BLaER1 (cell line): ENCODE measurements around the gene GAA.
A peak's percentile ranks its signal among the peaks of the same experiment; 100 is the strongest.
"Not testable (repeated sequence)": the region's sequence is repeated elsewhere in the genome, so short reads cannot be mapped to it uniquely, and the experiment has no call there.

ENCODE experiments used
- H3K27ac ChIP-seq: shearing (Covaris generic); formaldehyde crosslinking; 2 replicates; pipeline ENCODE4 v1.8.1; 2022
- H3K27me3 ChIP-seq: shearing (Covaris generic); formaldehyde crosslinking; 2 replicates; pipeline ENCODE4 v1.8.1; 2022
- H3K36me3 ChIP-seq: shearing (Covaris generic); formaldehyde crosslinking; 2 replicates; pipeline ENCODE4 v1.8.1; 2022
- H3K4me1 ChIP-seq: shearing (Covaris generic); formaldehyde crosslinking; 2 replicates; pipeline ENCODE4 v1.8.1; 2022
- H3K4me2 ChIP-seq: shearing (Covaris generic); formaldehyde crosslinking; 2 replicates; pipeline ENCODE4 v1.8.1; 2022
- H3K4me3 ChIP-seq: shearing (Covaris generic); formaldehyde crosslinking; 2 replicates; pipeline ENCODE4 v1.8.1; 2022
- H3K9ac ChIP-seq: shearing (Covaris generic); formaldehyde crosslinking; 2 replicates; pipeline ENCODE4 v1.8.1; 2022
- H3K9me3 ChIP-seq: shearing (Covaris generic); formaldehyde crosslinking; 2 replicates; pipeline ENCODE4 v1.8.1; 2022
- H4K20me1 ChIP-seq: shearing (Covaris generic); formaldehyde crosslinking; 2 replicates; pipeline ENCODE4 v1.8.1; 2022
- Cebpa-rat ChIP-seq: shearing (Covaris generic); IDR thresholded peaks from 2 replicates; pipeline ENCODE4 v1.8.1; 2022

Gene GAA

DNA sequence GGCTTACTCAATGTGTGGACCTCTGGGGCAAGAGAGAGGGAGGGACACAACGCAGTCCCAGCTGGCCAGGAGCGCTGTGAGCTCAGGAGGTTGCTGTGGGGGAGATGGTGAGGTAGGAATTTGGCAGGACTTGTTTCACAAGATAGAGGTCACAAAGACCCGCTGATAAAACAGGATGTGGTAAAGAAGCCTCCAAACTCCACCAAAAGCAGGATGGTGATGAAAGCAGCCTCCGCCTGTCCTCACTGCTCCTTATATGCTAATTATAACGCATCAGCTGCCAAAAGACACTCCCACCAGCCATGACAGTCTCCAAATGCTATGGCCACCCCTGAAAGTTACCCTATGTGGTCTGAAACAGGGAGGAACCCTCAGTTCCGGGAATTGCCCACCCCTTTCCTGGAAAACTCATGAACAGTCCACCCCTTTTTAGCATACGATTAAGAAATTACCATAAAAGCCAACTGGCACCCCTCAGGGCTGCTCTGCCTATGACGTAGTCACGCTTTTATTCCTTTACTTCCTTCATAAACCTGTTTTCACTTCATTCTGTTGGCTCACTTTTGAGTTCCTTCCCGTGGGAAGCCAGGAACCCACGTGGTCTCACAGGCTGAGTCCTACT lies 50.8 kb downstream of the GAA start:
- Histone ChIP-seq H3K9me3 (peaks cover 31% of the 10 kb centered on the region), H3K4me1 (peaks cover 43% of the 10 kb centered on the region), H3K36me3 (no peaks in the 10 kb centered on the region), H4K20me1 (no peaks in the 10 kb centered on the region), H3K4me2 (peak overlapping the region; percentile 61), H3K27ac (peak overlapping the region; percentile 65), H3K4me3 (no peak overlapping the region), H3K27me3 (no peaks in the 10 kb centered on the region), H3K9ac (no peak overlapping the region)
- no peak for TF ChIP-seq Cebpa-rat

DNA sequence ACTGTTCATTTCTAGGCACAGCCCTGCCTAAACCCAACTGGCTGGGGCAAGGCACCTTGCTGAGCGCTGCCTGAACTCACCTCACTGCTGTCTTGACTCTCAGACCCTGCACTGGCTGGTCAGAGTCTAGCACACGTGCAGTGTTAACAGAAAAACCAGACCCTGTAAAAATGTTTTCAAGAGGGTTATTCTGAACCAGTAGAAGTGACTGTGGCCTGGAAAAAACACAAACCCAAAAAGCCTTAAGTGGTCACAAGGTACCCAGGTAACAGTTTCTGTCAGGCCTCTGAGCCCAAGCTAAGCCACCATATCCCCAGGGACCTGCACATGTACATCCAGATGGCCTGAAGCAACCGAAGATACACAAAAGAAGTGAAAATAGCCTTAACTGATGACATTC lies 51.6 kb downstream of the GAA start:
- no peak overlapping the region for H3K4me3 ChIP-seq
- H4K20me1 ChIP-seq: no peaks in the 10 kb centered on the region
- H3K4me1 ChIP-seq: peaks cover 41% of the 10 kb centered on the region
- peak overlapping the region; percentile 65 for H3K27ac ChIP-seq
- no peak for TF ChIP-seq Cebpa-rat
- no peak overlapping the region for H3K9ac ChIP-seq
- H3K36me3 ChIP-seq: no peaks in the 10 kb centered on the region
- peaks cover 34% of the 10 kb centered on the region for H3K9me3 ChIP-seq
- no peaks in the 10 kb centered on the region for H3K27me3 ChIP-seq
- H3K4me2 ChIP-seq: peak overlapping the region; percentile 61

DNA sequence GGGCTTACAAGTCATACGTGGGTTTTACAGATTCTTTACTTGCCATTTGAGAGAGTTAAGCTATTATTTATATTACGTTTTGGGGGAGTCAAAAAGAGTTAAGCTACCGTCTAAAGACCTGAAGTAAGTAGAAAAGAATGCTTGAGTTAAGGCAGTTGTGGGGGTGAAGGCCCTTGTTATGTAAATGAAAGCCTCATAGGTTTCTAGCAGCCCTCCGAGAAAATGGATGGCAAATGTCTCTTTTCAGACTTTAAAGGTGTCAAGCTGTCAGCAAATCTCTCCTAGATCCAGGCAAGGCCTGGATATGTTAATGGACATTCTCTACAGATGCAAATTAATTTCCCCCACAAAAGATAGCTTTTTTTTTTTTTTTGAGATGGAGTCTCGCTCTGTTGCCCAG lies 52.8 kb downstream of the GAA start:
- Histone ChIP-seq H3K27me3 (no peaks in the 10 kb centered on the region), H3K4me2 (no peak overlapping the region), H4K20me1 (no peaks in the 10 kb centered on the region), H3K36me3 (no peaks in the 10 kb centered on the region), H3K4me3 (no peak overlapping the region), H3K4me1 (peaks cover 29% of the 10 kb centered on the region), H3K27ac (no peak overlapping the region; the same call in 1 of the 2 replicates), H3K9me3 (peaks cover 34% of the 10 kb centered on the region), H3K9ac (no peak overlapping the region)
- no peak for TF ChIP-seq Cebpa-rat

DNA sequence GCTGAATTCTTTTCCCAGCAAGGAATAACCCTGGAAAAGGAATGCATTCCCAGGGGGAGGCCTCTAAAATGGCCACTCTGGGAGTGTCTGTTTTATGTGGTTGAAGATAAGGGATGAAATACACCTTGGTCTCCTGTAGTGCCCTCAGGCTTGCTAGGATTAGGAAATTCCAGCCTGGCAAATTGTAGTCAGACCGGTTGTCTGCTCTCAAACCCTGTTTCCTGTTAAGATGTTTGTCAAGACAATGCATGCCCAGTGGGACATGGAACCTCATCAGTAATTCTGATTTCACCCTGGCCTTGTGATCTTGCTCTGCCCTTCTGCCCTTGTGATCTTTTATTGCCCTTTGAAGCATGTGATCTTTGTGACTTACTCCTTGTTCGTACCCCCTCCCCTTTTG lies 54.2 kb downstream of the GAA start:
- H3K27ac ChIP-seq, H3K9ac ChIP-seq, H3K36me3 ChIP-seq, H3K27me3 ChIP-seq, H4K20me1 ChIP-seq, H3K4me2 ChIP-seq, H3K4me3 ChIP-seq: not testable (repeated sequence)
- peaks cover 34% of the 10 kb centered on the region for H3K9me3 ChIP-seq
- peaks cover 35% of the 10 kb centered on the region for H3K4me1 ChIP-seq

DNA sequence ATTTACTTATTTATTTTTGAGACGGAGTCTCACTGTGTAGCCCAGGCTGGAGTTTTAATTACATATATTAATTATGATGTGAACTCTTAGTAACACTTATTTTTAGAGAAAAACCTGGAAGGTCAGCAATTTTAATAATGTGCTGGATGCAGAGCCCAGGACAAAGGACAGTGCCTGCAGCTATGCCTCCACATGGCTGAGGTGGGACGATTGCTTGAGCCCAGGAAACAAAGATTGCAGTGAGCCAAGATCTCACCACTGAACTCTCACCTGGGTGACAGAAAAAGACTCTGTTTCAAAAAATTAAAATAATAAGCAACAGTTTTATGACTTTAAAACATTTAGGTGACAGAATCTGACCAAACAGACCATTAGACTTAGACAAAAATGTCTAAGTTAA lies 57.5 kb downstream of the GAA start:
- H3K27ac ChIP-seq: no peak overlapping the region
- peaks cover 34% of the 10 kb centered on the region for H3K9me3 ChIP-seq
- no peaks in the 10 kb centered on the region for H4K20me1 ChIP-seq

DNA sequence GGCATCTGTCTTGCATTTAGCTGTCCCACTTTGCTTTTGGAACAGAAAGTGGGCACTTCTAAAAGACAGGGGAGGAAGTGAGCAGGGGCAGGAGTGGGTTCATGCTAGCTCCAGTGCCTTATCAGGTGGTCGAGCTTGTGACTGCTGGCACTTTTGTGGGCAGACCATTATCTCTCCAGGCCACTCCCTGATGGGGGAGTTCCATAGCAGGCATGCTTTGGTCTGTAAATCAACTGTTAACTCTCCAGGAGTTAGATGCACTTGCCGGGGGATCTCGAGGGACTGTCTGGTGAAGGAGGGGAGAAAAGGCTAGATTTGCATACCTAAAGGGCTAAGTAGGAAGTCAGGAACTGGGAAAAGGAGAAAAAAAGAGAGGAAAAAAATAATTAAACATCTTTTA lies 59.2 kb downstream of the GAA start:
- no peak for TF ChIP-seq Cebpa-rat
- Histone ChIP-seq H3K36me3 (no peaks in the 10 kb centered on the region), H3K4me3 (no peak overlapping the region), H4K20me1 (no peaks in the 10 kb centered on the region), H3K27me3 (no peaks in the 10 kb centered on the region), H3K4me1 (peaks cover 37% of the 10 kb centered on the region), H3K4me2 (peak overlapping the region; percentile 51), H3K27ac (no peak overlapping the region), H3K9me3 (peaks cover 19% of the 10 kb centered on the region), H3K9ac (no peak overlapping the region)

More for the DNA sequence above, 57.5 kb downstream of the GAA start:
- no peaks in the 10 kb centered on the region for H3K36me3 ChIP-seq
- no peak overlapping the region for H3K9ac ChIP-seq
- no peaks in the 10 kb centered on the region for H3K27me3 ChIP-seq
- no peak overlapping the region for H3K4me3 ChIP-seq
- TF ChIP-seq Cebpa-rat: no peak
- H3K4me1 ChIP-seq: peaks cover 42% of the 10 kb centered on the region
- no peak overlapping the region for H3K4me2 ChIP-seq

DNA sequence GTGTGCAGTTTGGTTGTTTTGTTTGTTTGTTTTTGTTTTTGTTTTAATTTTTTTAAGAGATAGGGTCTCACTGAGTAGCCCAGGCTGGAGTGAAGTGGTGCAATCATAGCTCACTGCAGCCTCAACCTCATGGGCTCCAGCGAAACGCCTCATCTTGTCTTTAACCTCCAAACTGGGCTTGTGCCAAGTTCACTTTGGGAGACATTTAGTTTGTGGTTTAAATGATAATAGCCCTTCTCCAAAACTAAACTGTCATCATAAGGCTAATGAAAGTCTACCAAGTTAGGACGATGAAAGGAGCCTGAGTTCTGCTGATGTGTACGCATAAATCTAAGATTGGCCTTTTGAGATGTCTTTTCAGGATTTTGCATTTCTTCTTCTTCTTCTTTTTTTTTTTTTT lies 62.0 kb downstream of the GAA start:
- no peak overlapping the region for H3K27ac ChIP-seq
- no peak overlapping the region for H3K9ac ChIP-seq
- H3K27me3 ChIP-seq: no peaks in the 10 kb centered on the region
- no peak overlapping the region for H3K4me2 ChIP-seq
- H4K20me1 ChIP-seq: no peaks in the 10 kb centered on the region
- peaks cover 37% of the 10 kb centered on the region for H3K4me1 ChIP-seq
- no peaks in the 10 kb centered on the region for H3K36me3 ChIP-seq
- H3K9me3 ChIP-seq: no peaks in the 10 kb centered on the region
- TF ChIP-seq Cebpa-rat: no peak
- H3K4me3 ChIP-seq: no peak overlapping the region

DNA sequence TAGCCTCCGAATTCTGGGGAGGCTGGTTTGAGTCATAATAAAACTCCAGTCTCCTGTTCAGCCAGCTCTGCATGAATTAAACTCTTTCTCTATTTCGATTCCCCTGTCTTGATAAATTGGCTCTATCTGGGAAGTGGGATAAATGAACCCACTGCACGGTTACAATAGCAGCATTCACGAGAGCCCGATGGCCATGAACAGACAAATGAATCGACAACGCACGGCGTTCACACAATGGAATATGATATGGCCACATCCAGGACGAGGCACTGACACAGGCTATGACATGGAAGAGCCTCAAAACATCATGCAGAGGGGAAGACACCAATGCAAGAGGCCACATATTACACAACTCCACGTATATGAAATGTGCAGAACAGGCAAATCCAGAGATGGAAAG lies 62.8 kb downstream of the GAA start:
- peaks cover 37% of the 10 kb centered on the region for H3K4me1 ChIP-seq
- H3K36me3 ChIP-seq: no peaks in the 10 kb centered on the region
- TF ChIP-seq Cebpa-rat: no peak
- no peaks in the 10 kb centered on the region for H3K27me3 ChIP-seq
- no peaks in the 10 kb centered on the region for H4K20me1 ChIP-seq
- H3K4me3 ChIP-seq: no peak overlapping the region
- no peak overlapping the region for H3K9ac ChIP-seq
- H3K27ac ChIP-seq: no peak overlapping the region
- no peak overlapping the region for H3K4me2 ChIP-seq
- H3K9me3 ChIP-seq: no peaks in the 10 kb centered on the region

DNA sequence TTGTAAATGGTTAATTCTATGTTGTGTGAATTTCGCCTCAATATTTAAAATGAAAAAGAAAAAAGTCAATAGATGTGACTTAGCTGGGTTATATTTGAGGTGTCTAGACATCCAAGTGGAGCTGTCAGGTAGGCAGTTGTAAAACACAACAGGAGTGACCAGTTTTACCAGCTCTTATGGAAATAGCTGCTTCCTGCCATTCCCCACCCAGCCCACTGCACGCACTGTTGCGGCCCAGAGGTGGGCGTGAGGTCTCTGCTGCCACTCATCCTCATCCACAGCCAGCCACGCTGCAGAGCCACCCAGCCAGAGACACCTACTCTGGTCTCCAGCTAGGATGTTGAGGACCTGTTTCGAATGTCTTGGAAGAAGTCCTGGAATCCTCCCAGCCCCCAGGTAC lies 65.1 kb downstream of the GAA start:
- Histone ChIP-seq H3K4me3 (no peak overlapping the region), H3K4me2 (no peak overlapping the region), H3K27me3 (no peaks in the 10 kb centered on the region), H4K20me1 (no peaks in the 10 kb centered on the region), H3K36me3 (no peaks in the 10 kb centered on the region), H3K27ac (no peak overlapping the region), H3K9me3 (no peaks in the 10 kb centered on the region), H3K9ac (no peak overlapping the region), H3K4me1 (peaks cover 21% of the 10 kb centered on the region)
- no peak for TF ChIP-seq Cebpa-rat

DNA sequence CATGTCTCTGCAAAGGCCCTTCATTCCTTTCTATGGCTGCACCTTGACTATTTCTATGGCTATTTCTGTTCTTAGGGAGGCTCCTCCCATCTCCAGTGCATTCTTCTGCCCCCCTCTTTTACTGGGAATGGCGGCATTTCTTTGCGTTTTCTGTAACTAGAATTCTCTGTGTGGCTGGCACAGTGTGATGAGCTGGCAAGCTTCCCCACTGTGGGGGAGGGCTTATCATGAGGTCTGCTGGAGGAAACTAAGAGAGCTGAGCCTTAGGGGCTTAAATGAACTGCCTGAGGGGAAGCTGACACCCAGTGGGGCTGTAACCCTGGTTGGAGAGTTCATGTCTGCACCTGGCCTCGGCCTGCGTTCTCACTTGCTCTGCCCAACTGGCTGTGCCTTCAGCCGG lies 67.0 kb downstream of the GAA start:
- Histone ChIP-seq H3K9me3 (no peaks in the 10 kb centered on the region), H3K27me3 (no peaks in the 10 kb centered on the region)
- no peak for TF ChIP-seq Cebpa-rat

DNA sequence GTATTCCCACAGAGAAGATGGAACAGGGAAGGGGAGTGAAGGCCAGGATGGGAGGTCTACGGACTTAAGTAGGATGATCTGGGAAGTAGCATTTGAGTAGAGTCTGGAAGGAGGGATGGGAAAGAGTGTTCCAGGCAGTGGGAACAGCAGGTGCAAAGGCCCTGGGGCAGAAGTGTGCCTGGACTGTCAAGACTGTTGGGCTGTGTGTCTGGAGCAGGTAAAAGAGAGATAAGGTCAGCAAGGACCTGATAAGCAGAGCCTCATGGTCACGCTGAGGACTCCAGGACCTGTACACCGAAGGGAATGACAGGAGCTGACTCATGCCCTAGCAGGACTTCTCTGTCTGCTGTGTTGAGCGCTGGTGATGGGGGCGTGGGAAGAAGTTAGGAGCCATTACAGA lies 67.7 kb downstream of the GAA start:
- no peak for TF ChIP-seq Cebpa-rat
- Histone ChIP-seq H3K9ac (no peak overlapping the region), H4K20me1 (no peaks in the 10 kb centered on the region), H3K27ac (no peak overlapping the region), H3K4me2 (no peak overlapping the region), H3K9me3 (no peaks in the 10 kb centered on the region), H3K4me3 (no peak overlapping the region), H3K27me3 (no peaks in the 10 kb centered on the region), H3K36me3 (no peaks in the 10 kb centered on the region), H3K4me1 (no peaks in the 10 kb centered on the region)

More for the DNA sequence above, 67.0 kb downstream of the GAA start:
- H3K4me3 ChIP-seq: no peak overlapping the region
- no peak overlapping the region for H3K9ac ChIP-seq
- H4K20me1 ChIP-seq: no peaks in the 10 kb centered on the region
- H3K4me2 ChIP-seq: no peak overlapping the region
- H3K27ac ChIP-seq: no peak overlapping the region
- H3K4me1 ChIP-seq: 0 out of 2 replicates have a peak, but pooled peaks cover 2% of the 10 kb centered on the region
- no peaks in the 10 kb centered on the region for H3K36me3 ChIP-seq
